K562 (cell line): Measurements from ENCODE around the gene PLAAT4. TPM values are rescaled to one million over a fixed set of nuclear protein-coding genes. Genes with fewer than 3 reads are reported as not detected.

Experiments
- BCOR ChIP-seq: fragments of 450-650 bp; IDR thresholded peaks from 2 replicates; pipeline ENCODE4 v1.6.1; 2016
- CBX3 ChIP-seq, 2 experiments: IDR thresholded peaks; 1 replicate in 1 of 2; 2 replicates in 1 of 2; pipeline ENCODE4 v1.6.1; 2012; ENCODE audit warnings: inconsistent platforms in 2 of 2, low read length in 2 of 2, borderline replicate concordance in 1 of 2, control low read depth in 1 of 2
- ESRRB ChIP-seq: fragments of 250-450 bp; sonication (Bioruptor Pico); IDR thresholded peaks from 2 replicates; pipeline ENCODE4 v1.5.0; 2020; ENCODE audit warnings: mild to moderate bottlenecking, moderate library complexity, borderline replicate concordance
- HIVEP1 ChIP-seq: fragments of 250-450 bp; sonication (Bioruptor Pico); IDR thresholded peaks from 2 replicates; pipeline ENCODE4 v1.4.0; 2020; ENCODE audit warnings: mild to moderate bottlenecking
- HMG20B ChIP-seq: fragments of 250-450 bp; sonication (Bioruptor Pico); IDR thresholded peaks from 2 replicates; pipeline ENCODE4 v1.5.0; 2021; ENCODE audit warnings: mild to moderate bottlenecking
- MAZ ChIP-seq, 2 experiments: fragments of 450-650 bp in 1 of 2; sonication (generic) in 1 of 2; formaldehyde crosslinking; IDR thresholded peaks in 1 of 2; conservative IDR thresholded peaks in 1 of 2; 2 replicates each; pipeline versions ENCODE4 v1.4.0 to v1.5.0; 2020; ENCODE audit warnings: mild to moderate bottlenecking in 1 of 2, missing genetic modification reagents in 1 of 2
- NFATC3 ChIP-seq: fragments of 450-650 bp; IDR thresholded peaks from 2 replicates; pipeline ENCODE4 v1.6.1; 2017; ENCODE audit warnings: mild to moderate bottlenecking
- PTRF ChIP-seq: fragments of 450-650 bp; IDR thresholded peaks from 2 replicates; pipeline ENCODE4 v1.6.1; 2016; ENCODE audit warnings: mild to moderate bottlenecking, missing genetic modification characterization, missing compliant biosample characterization
- RBM25 ChIP-seq: fragments of 200-400 bp; formaldehyde crosslinking; IDR thresholded peaks from 2 replicates; pipeline ENCODE4 v1.6.1; 2018; ENCODE audit warnings: low read length, low read depth, moderate library complexity; ENCODE audit not compliant: severe bottlenecking
- RREB1 ChIP-seq: fragments of 250-450 bp; sonication (Bioruptor Pico); IDR thresholded peaks from 2 replicates; pipeline ENCODE4 v1.4.0; 2020
- SAFB ChIP-seq: fragments of 200-400 bp; formaldehyde crosslinking; IDR thresholded peaks from 2 replicates; pipeline ENCODE4 v1.6.1; 2017; ENCODE audit warnings: low read depth, low read length, borderline replicate concordance
- THRA ChIP-seq: fragments of 450-650 bp; IDR thresholded peaks from 2 replicates; pipeline ENCODE4 v1.6.1; 2017; ENCODE audit warnings: mild to moderate bottlenecking, moderate library complexity
- ZBTB1 ChIP-seq: sonication (generic); formaldehyde crosslinking; IDR thresholded peaks from 2 replicates; pipeline ENCODE4 v1.8.1; 2023; ENCODE audit warnings: missing genetic modification reagents, low read depth, mild to moderate bottlenecking, borderline replicate concordance
- ZNF146 ChIP-seq: IDR thresholded peaks from one replicate; pipeline ENCODE4 v1.6.1; 2018; ENCODE audit warnings: missing compliant biosample characterization; ENCODE audit not compliant: unreplicated experiment
- ZNF316 ChIP-seq: fragments of 450-650 bp; IDR thresholded peaks from 2 replicates; pipeline ENCODE4 v1.6.1; 2016
- ZNF436 ChIP-seq: fragments of 250-450, 450-650 bp; sonication (Bioruptor Pico); formaldehyde crosslinking; IDR thresholded peaks from 2 replicates; pipeline ENCODE4 v1.7.0; 2020; ENCODE audit warnings: mild to moderate bottlenecking
- ZNF609 ChIP-seq: sonication (generic); formaldehyde crosslinking; IDR thresholded peaks from 2 replicates; pipeline ENCODE4 v1.8.1; 2023; ENCODE audit warnings: missing genetic modification reagents, mild to moderate bottlenecking, borderline replicate concordance
- polyA plus RNA-seq, 8 experiments: library from polyadenylated mRNA; depleted of rRNA in 4 of 8; stranded (reverse) in 5 of 8; unstranded in 3 of 8; fragments of >200 nt; fragmentation: Nextera tagmentation in 2 of 8; fragmentation: Illumina TruSeq in 1 of 8; extraction: Ambion mirVana in 2 of 8; extraction: Trizol in 1 of 8; gene quantifications; 2 replicates each; pipeline versions ENCODE4 v1.2.1 to v1.2.3, GENCODE V29; 2011 to 2014; ENCODE audit warnings: inconsistent platforms in 1 of 8, missing spikeins in 1 of 8
- total RNA-seq, 7 experiments: library from RNA; depleted of rRNA in 6 of 7; stranded (reverse); fragments of >200 nt in 6 of 7; fragmentation: Illumina TruSeq in 2 of 7; extraction: Trizol in 2 of 7; gene quantifications; 2 replicates each; pipeline versions ENCODE4 v1.2.1 to v1.2.3, GENCODE V29; 2011 to 2021; ENCODE audit warnings: low replicate concordance in 1 of 7

Gene PLAAT4
- total and polyA plus RNA-seq, 9 of the 15 experiments (the other 6 are each of a cell fraction or from before 2014, with no cell fraction given): 0.54 to 3.0 (median 1.3) TPM; not detected in 1

- TF ChIP-seq MAZ (CRISPR knock-in tag; conservative IDR thresholded peaks at IDR 0.05 in 1 of 2, IDR thresholded peaks at IDR 0.05 in 1 of 2): peak; percentile 30 to 61; a peak in 3 of 4 replicates
- TF ChIP-seq ZBTB1 (CRISPR knock-in tag): no peak
- no peak for TF ChIP-seq RBM25
- TF ChIP-seq ZNF436 (CRISPR knock-in tag): no peak
- no peak for TF ChIP-seq THRA
- no peak for TF ChIP-seq PTRF (tag)
- no peak; the same call in 1 of the 2 replicates for TF ChIP-seq ZNF609 (CRISPR knock-in tag)
- TF ChIP-seq RREB1 (CRISPR knock-in tag): no peak
- TF ChIP-seq HMG20B (CRISPR knock-in tag): no peak
- TF ChIP-seq HIVEP1 (CRISPR knock-in tag): no peak
- no peak for TF ChIP-seq NFATC3
- peak in 1 of 2 experiments; percentile 42; a peak in 1 of 3 replicates for TF ChIP-seq CBX3 (IDR thresholded peaks at IDR 0.05; ENCODE audit: borderline replicate concordance in 1 of 2, low read length in 2 of 2)
- no peak for TF ChIP-seq ESRRB (CRISPR knock-in tag)
- TF ChIP-seq SAFB: no peak
- no peak for TF ChIP-seq ZNF316
- no peak; the same call in 1 of the 2 replicates for TF ChIP-seq BCOR
- TF ChIP-seq ZNF146 (CRISPR knock-in tag): no peak
Observed at GRCh38 chr11:63505857-63506528, 30.6 kb upstream of the PLAAT4 start, which contains the start of gene LGALS12 (continued).
